G401 (cell line): ENCODE measurements around the gene OR2F1. TPM values are rescaled to one million over a fixed set of nuclear protein-coding genes. Genes with fewer than 3 reads are reported as not detected.
"Not testable (repeated sequence)": the region's sequence is repeated elsewhere in the genome, so short reads cannot be mapped to it uniquely, and the experiment has no call there.

ENCODE experiments used
- DNase-seq: peaks from one replicate; pipeline ENCODE4 v3.0.0-alpha.2; 2015; ENCODE audit warnings: low spot score
- in situ Hi-C: cut with HindIII; loops from 2 replicates; pipeline ENCODE4 v1.10.0; 2016; ENCODE audit warnings: low sequenced_read_pairs, mixed read lengths
- total RNA-seq: library from RNA; depleted of rRNA; stranded (reverse); fragments of >200 nt; shearing (Covaris generic); gene quantifications from 2 replicates; pipeline ENCODE4 v1.2.3, GENCODE V29; 2014; rRNA removed

OR2F1 gene
- total RNA-seq, 1 experiment from 2014 or later = not detected

- in situ Hi-C loops = no loop called here
- no peak for DNase-seq
Observed at GRCh38 chr7:144000020-144000419, 45.4 kb downstream of the OR2F1 start, which contains the start of gene OR6B1. TSS of gene OR6B1 (plus strand) at chr7:144000320. CDS start at chr7:144003997, 3,677 bp downstream.

DNA sequence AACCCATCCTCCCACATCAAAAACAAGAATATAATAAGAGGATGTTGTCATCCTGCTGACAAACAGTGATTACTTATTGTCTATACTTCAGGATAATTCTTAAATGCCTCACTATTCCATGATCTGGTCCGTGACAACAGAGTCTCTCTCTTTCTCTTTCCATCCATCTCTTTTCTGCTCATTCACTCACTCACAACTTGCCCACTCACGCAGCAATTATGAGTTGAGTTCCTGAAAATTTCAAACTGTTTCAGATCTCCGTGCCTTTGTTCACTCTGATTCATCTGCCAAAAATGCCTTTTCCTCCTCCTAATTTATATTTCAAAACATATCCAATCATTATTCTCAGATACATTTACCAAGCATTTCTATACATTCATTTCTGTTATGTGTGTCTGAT lies 46.9 kb downstream of the OR2F1 start:
- in situ Hi-C loops = no loop called here
- no peak for DNase-seq

- no peak for DNase-seq
- in situ Hi-C loops = no loop called here
Observed at GRCh38 chr7:144004703-144005102, 50.1 kb downstream of the OR2F1 start.

- DNase-seq = no peak
- in situ Hi-C loops = no loop called here
Observed at GRCh38 chr7:144006029-144006691, 51.5 kb downstream of the OR2F1 start.

GRCh38 chr7:144006692-144007042 lies 52.0 kb downstream of the OR2F1 start:
- in situ Hi-C loops = no loop called here
- DNase-seq = no peak

DNA sequence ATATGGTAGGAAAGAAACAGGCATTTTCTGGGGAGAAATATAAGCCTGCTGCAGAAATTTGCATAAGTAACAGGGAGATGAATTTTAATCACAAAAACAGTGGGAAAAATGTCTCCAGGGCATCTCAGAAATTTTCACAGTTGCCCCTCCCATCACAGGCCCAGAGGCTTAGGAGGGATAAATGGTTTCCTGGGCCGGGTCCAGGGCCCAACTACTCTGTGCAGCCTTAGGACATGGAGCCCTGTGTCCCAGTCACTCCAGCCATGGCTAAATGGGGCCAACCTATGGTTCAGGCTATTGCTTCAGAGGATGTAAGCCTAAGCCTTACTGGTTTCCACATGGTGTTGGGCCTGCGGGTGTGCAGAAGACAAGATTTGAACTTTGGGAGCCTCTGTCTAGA lies 54.7 kb downstream of the OR2F1 start:
- DNase-seq = no peak
- in situ Hi-C loops = no loop called here

DNA sequence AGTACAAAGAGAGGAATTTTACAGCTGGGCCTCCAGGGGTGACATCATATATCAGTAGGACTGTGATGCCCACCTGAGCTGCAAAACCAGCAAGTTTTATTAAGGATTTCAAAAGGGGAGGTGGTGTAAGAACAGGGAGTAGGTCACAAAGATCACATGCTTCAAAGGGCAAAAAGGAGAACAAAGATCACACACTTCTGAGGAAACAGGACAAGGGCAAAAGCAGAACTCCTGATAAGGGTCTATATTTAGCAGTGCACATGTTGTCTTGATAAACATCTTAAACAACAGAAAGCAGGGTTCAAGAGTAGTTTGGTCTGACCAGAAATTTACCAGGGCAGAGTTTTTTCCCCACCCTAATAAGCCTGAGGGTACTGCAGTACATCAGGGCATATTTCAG lies 55.4 kb downstream of the OR2F1 start:
- in situ Hi-C loops, DNase-seq: not testable (repeated sequence)

DNA sequence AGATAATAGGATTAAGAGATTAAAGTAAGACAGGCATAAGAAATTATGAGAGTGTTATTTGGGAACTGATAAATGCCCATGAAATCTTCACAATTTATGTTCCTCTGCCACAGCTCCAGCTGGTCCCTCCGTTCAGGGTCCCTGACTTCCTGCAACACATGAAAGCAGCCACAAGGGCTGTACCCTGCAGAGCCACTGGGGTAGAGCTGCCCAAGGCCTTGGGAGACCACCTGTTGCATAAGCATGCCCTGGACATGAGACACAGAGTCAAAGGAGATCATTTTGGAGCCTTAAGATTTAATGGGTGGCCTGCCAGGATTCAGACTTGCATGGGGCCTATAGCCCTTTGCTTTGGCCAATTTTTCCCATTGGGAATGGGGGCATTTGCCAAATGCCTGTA lies 56.2 kb downstream of the OR2F1 start:
- DNase-seq, in situ Hi-C loops: not testable (repeated sequence)

DNA sequence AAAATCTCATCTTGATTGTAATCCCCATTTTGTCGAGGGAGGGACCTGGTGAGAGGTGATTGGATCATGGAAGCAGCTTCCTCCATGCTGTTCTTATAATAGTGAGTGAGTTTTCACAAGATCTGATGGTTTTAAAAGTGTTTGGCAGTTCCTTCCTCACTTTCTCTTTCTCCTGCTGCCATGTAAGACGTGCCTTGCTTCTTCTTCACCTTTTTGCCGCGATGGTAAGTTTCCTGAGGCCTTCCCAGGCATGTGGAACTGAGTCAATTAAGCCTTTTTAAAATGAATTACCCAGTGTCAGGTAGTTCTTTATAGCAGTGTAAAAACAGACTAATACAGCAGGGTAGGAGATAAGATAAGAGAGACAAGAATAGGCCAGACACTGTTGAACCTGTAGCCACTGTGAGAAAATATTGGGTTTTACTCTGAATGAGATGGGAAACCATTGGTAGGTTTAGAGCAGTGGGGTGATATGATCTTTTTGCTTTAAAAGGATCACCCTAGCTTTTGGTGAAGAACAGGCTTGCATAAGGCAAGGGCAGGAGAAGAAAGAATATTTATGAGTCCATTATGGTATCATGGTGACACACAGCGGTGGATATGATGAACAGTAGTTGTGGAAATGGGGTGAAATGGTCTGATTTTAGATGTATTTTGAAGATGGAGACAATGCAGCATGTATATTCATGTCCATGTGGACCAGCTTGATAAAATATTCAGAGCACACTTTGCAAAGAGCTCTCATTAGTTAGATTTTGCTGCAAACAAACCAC lies 57.0 kb downstream of the OR2F1 start:
- in situ Hi-C loops = no loop called here
- no peak for DNase-seq

Other genes starting within 250 kb of the OR2F1 start
- not detected in 2 replicates for gene CTAGE6, start 197.1 kb upstream of the OR2F1 start, total RNA-seq
- gene TCAF1, start 52.7 kb upstream of the OR2F1 start, total RNA-seq = 32.3 and 33.7 TPM in 2 replicates
- not detected in 2 replicates for gene OR2F2, start 19.6 kb upstream of the OR2F1 start, total RNA-seq
- not detected in 2 replicates for gene OR6B1, start 45.5 kb downstream of the OR2F1 start, total RNA-seq
- not detected in 2 replicates for gene OR2A5, start 94.1 kb downstream of the OR2F1 start, total RNA-seq
- gene OR2A25, start 115.0 kb downstream of the OR2F1 start, total RNA-seq = not detected in 2 replicates
- gene OR2A12, start 131.4 kb downstream of the OR2F1 start, total RNA-seq = not detected in 2 replicates
- not detected in 2 replicates for gene OR2A2, start 154.7 kb downstream of the OR2F1 start, total RNA-seq
- gene OR2A14, start 168.3 kb downstream of the OR2F1 start, total RNA-seq = not detected in 2 replicates
- not detected in 2 replicates for gene CTAGE4, start 228.6 kb downstream of the OR2F1 start, total RNA-seq
- not detected in 2 replicates for gene ARHGEF35, start 241.0 kb downstream of the OR2F1 start, total RNA-seq